ENCODE measurements around the gene SPAG5. TPM values are rescaled to one million over a fixed set of nuclear protein-coding genes. Genes with fewer than 3 reads are reported as not detected.
A peak's percentile ranks its signal among the peaks of the same experiment; 100 is the strongest.

Gene SPAG5
- total RNA-seq, 4 donors from 2014 or later = 8.9 to 21.5 (median 13.6) TPM

- peaks cover 0 to 38% (median 19%) of the 10 kb centered on the region in 4 donors for H3K36me3 ChIP-seq
- H3K27ac ChIP-seq = no peak overlapping the region
- no peak overlapping the region for H3K4me3 ChIP-seq
- H3K27me3 ChIP-seq = no peaks in the 10 kb centered on the region
- WGBS, 2 donors (ENCODE audit: low coverage in 1 of 2) = 90 to 96% methylated on average over 3 of the region's 3 CpGs
- intact Hi-C loops (cut with DNase I; ENCODE audit: low total_unique reads) (no loop called here), in situ Hi-C loops (cut with MboI; ENCODE audit: low pct_ligation_motif_present in 1 of 4, low pct_unique_long_range_greater_than_20kb in 1 of 4, low sequenced_read_pairs in 3 of 4) (no loop called here)
- H3K4me1 ChIP-seq = peaks cover 0 to 9% (median 1%) of the 10 kb centered on the region in 4 donors
- no peaks in the 10 kb centered on the region for H3K9me3 ChIP-seq
- DNase-seq = no peak
- no peak for TF ChIP-seq POLR2AphosphoS5 (IDR thresholded peaks at IDR 0.05)
- no peak for TF ChIP-seq POLR2A (IDR thresholded peaks at IDR 0.05)
- no peak for TF ChIP-seq EP300 (IDR thresholded peaks at IDR 0.05; ENCODE audit: low read depth)
- no peak for TF ChIP-seq CTCF (IDR thresholded peaks at IDR 0.05)
Observed at GRCh38 chr17:28563475-28563874, 35.4 kb downstream of the SPAG5 start.

GRCh38 chr17:28555022-28555421 is 43.8 kb downstream of the SPAG5 start:
- TF ChIP-seq POLR2A (IDR thresholded peaks at IDR 0.05) = no peak
- no peak for TF ChIP-seq CTCF (IDR thresholded peaks at IDR 0.05)
- no peak for TF ChIP-seq EP300 (IDR thresholded peaks at IDR 0.05; ENCODE audit: low read depth)
- TF ChIP-seq POLR2AphosphoS5 (IDR thresholded peaks at IDR 0.05) = no peak
- no peaks in the 10 kb centered on the region for H3K27me3 ChIP-seq
- H3K27ac ChIP-seq = no peak overlapping the region
- in situ Hi-C loops (cut with MboI; ENCODE audit: low pct_ligation_motif_present in 1 of 4, low pct_unique_long_range_greater_than_20kb in 1 of 4, low sequenced_read_pairs in 3 of 4) = no loop called here
- peaks cover 4 to 19% (median 8%) of the 10 kb centered on the region in 4 donors for H3K4me1 ChIP-seq
- intact Hi-C loops (cut with DNase I; ENCODE audit: low total_unique reads) = no loop called here
- no peaks in the 10 kb centered on the region for H3K9me3 ChIP-seq
- peaks cover 0 to 49% (median 18%) of the 10 kb centered on the region in 4 donors for H3K36me3 ChIP-seq
- 80 to 99% methylated on average over 1 to 3 of the region's 3 CpGs for WGBS, 2 donors (ENCODE audit: low coverage in 1 of 2)
- DNase-seq = no peak
- H3K4me3 ChIP-seq = no peak overlapping the region

- no peak overlapping the region for H3K4me3 ChIP-seq
- H3K36me3 ChIP-seq = peaks cover 0 to 49% (median 16%) of the 10 kb centered on the region in 4 donors
- DNase-seq = no peak
- peaks cover 4 to 23% (median 8%) of the 10 kb centered on the region in 4 donors for H3K4me1 ChIP-seq
- WGBS, 2 donors (ENCODE audit: low coverage in 1 of 2) = 97% methylated on average over 6 of the region's 6 CpGs; no CpG with 5 or more reads in 1 of the 2 donors
- H3K27me3 ChIP-seq = no peaks in the 10 kb centered on the region
- H3K27ac ChIP-seq = no peak overlapping the region
- intact Hi-C loops (cut with DNase I; ENCODE audit: low total_unique reads) = no loop called here
- H3K9me3 ChIP-seq = no peaks in the 10 kb centered on the region
- in situ Hi-C loops (cut with MboI; ENCODE audit: low pct_ligation_motif_present in 1 of 4, low pct_unique_long_range_greater_than_20kb in 1 of 4, low sequenced_read_pairs in 3 of 4) = no loop called here
- TF ChIP-seq POLR2A (IDR thresholded peaks at IDR 0.05) (no peak), CTCF (IDR thresholded peaks at IDR 0.05) (no peak)
Observed at GRCh38 chr17:28554565-28554964, 44.3 kb downstream of the SPAG5 start.

GRCh38 chr17:28553000-28553505 is 45.8 kb downstream of the SPAG5 start:
- in situ Hi-C loops (cut with MboI; ENCODE audit: low pct_ligation_motif_present in 1 of 4, low pct_unique_long_range_greater_than_20kb in 1 of 4, low sequenced_read_pairs in 3 of 4) = no loop called here
- no peaks in the 10 kb centered on the region for H3K9me3 ChIP-seq
- peak overlapping the region in 2 of 4 donors; percentile 56 to 91 for H3K4me3 ChIP-seq
- peaks cover 0 to 35% (median 10%) of the 10 kb centered on the region in 4 donors for H3K36me3 ChIP-seq
- peaks cover 4 to 36% (median 8%) of the 10 kb centered on the region in 4 donors for H3K4me1 ChIP-seq
- peak overlapping the region in 2 of 4 donors; percentile 77 to 89 for H3K27ac ChIP-seq
- TF ChIP-seq CTCF (IDR thresholded peaks at IDR 0.05) = no peak
- 88 to 89% methylated on average over 5 of the region's 5 CpGs for WGBS, 2 donors (ENCODE audit: low coverage in 1 of 2)
- DNase-seq = no peak
- no peaks in the 10 kb centered on the region for H3K27me3 ChIP-seq
- intact Hi-C loops (cut with DNase I; ENCODE audit: low total_unique reads) = no loop called here
